Osteocyte (in vitro differentiated cells): ENCODE measurements around the gene PKD2L1. TPM values are rescaled to one million over a fixed set of nuclear protein-coding genes. Genes with fewer than 3 reads are reported as not detected.
"Not testable (repeated sequence)": the region's sequence is repeated elsewhere in the genome, so short reads cannot be mapped to it uniquely, and the experiment has no call there.

Experiments used
- DNase-seq: peaks from one replicate; pipeline ENCODE4 v3.0.0; 2021; ENCODE audit warnings: mixed read lengths; ENCODE audit not compliant: unreplicated experiment; ENCODE audit errors: extremely low spot score
- H3K27ac Mint-ChIP-seq: one replicate; pipeline ENCODE4 v1.8.0; 2021; ENCODE audit warnings: mild to moderate bottlenecking, mixed read lengths; ENCODE audit not compliant: unreplicated experiment
- H3K27me3 Mint-ChIP-seq: one replicate; pipeline ENCODE4 v1.8.0; 2021; ENCODE audit warnings: mixed read lengths; ENCODE audit not compliant: unreplicated experiment
- H3K36me3 Mint-ChIP-seq: one replicate; pipeline ENCODE4 v1.8.0; 2021; ENCODE audit warnings: mixed read lengths; ENCODE audit not compliant: unreplicated experiment
- H3K4me1 Mint-ChIP-seq: one replicate; pipeline ENCODE4 v1.8.0; 2021; ENCODE audit warnings: mixed read lengths; ENCODE audit not compliant: unreplicated experiment
- H3K4me3 Mint-ChIP-seq: one replicate; pipeline ENCODE4 v1.8.0; 2021; ENCODE audit warnings: mild to moderate bottlenecking, moderate library complexity, mixed read lengths; ENCODE audit not compliant: unreplicated experiment
- H3K9me3 Mint-ChIP-seq: one replicate; pipeline ENCODE4 v1.8.0; 2021; ENCODE audit warnings: mixed read lengths; ENCODE audit not compliant: unreplicated experiment
- long read RNA-seq: library from polyadenylated mRNA; unstranded; transcript quantifications from one replicate; pipeline ENCODE4 v2.0.0, GENCODE V29; 2021
- total RNA-seq: library from RNA; stranded (reverse); gene quantifications from 2 replicates; pipeline ENCODE4 v1.2.1, GENCODE V29; 2021
- TF ChIP-seq, protein P1 (sequence below): fragments of 200-600 bp; sonication (generic); IDR thresholded peaks from 2 replicates; pipeline ENCODE4 v1.5.0; 2021; ENCODE audit warnings: antibody characterized with exemption, mild to moderate bottlenecking, moderate library complexity

The PKD2L1 gene
- total RNA-seq: not detected in 2 replicates
- long read RNA-seq: 0 reads

DNA sequence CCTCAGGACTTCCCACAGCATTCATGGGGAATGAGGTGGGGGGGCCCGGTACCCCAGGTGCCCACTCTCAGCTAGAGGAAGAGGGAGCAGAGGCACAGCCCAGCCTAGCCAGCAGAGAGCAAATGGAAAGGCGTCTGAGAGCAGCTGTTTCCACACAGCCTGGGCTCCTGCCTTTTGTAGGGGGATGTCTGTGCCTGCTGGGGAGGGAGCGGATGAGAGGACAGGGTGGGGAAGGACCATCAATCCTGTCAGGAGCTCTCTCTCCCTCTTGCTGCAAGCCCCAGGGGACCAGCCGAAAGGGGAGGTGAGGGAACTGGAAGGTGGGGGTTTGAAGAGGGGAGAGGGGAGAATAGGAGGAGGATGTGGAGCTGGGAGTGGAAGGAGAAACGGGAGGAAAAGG is at the start of gene PKD2L1:
PKD2L1 (minus strand) TSS at position 150 of the 400 bp plus-strand sequence; CDS start at position 25, 125 bp downstream.
- Mint-ChIP-seq H3K4me3 (no peak within 1 kb of the TSS), H3K27me3 (peaks cover 93% of the 10 kb centered on the region)

DNA sequence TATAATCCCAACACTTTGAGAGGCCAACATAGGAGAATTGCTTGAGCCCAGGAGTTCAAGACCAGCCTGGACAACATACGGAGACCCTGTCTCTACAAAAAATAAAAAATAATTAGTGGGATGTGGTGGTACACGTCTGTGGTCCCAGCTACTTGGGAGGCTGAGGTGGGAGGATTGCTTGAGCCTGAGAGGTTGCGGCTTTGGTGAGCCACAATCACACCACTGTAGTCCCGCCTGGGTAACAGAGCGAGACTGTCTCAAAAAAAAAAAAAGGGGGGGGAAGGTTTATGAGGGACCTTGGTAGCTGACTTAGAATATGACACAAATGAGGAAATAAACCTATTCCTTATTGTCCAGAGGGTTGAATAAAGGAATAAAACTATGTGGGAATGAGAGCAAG is 47.8 kb upstream of the PKD2L1 start:
- no peak overlapping the region for H3K27ac Mint-ChIP-seq
- no peaks in the 10 kb centered on the region for H3K9me3 Mint-ChIP-seq
- no peak overlapping the region for H3K4me3 Mint-ChIP-seq
- no peak for DNase-seq
- TF ChIP-seq, protein P1, sequence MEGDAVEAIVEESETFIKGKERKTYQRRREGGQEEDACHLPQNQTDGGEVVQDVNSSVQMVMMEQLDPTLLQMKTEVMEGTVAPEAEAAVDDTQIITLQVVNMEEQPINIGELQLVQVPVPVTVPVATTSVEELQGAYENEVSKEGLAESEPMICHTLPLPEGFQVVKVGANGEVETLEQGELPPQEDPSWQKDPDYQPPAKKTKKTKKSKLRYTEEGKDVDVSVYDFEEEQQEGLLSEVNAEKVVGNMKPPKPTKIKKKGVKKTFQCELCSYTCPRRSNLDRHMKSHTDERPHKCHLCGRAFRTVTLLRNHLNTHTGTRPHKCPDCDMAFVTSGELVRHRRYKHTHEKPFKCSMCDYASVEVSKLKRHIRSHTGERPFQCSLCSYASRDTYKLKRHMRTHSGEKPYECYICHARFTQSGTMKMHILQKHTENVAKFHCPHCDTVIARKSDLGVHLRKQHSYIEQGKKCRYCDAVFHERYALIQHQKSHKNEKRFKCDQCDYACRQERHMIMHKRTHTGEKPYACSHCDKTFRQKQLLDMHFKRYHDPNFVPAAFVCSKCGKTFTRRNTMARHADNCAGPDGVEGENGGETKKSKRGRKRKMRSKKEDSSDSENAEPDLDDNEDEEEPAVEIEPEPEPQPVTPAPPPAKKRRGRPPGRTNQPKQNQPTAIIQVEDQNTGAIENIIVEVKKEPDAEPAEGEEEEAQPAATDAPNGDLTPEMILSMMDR: no peak
- peaks cover 18% of the 10 kb centered on the region for H3K36me3 Mint-ChIP-seq
- no peaks in the 10 kb centered on the region for H3K4me1 Mint-ChIP-seq
- H3K27me3 Mint-ChIP-seq: no peaks in the 10 kb centered on the region

More for the DNA sequence above, at the start of gene PKD2L1:
- no peak within 1 kb of the TSS for H3K27ac Mint-ChIP-seq
- no peaks in the 10 kb centered on the region for H3K4me1 Mint-ChIP-seq
- no peaks in the 10 kb centered on the region for H3K9me3 Mint-ChIP-seq
- no peaks in the 10 kb centered on the region for H3K36me3 Mint-ChIP-seq
- DNase-seq: no peak
- TF ChIP-seq, protein P1: no peak

DNA sequence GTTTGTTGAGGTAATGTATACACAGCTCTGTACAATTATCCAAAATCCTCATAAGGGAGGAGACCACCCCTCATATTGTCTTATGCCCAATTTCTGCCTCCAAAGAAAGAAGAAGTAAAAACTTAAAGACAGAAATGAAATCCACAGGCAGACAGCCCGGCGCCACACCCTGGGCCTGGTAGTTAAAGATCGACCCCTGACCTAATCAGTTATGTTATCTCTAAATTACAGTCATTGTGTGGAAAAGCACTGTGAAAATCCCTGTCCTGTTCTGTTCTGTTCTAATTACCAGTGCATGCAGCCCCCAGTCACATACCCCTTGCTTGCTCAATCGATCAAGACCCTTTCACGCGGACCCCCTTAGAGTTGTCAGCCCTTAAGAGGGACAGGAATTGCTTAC is 46.6 kb upstream of the PKD2L1 start:
- H3K4me1 Mint-ChIP-seq, H3K4me3 Mint-ChIP-seq, H3K9me3 Mint-ChIP-seq, H3K27ac Mint-ChIP-seq, DNase-seq, H3K27me3 Mint-ChIP-seq, H3K36me3 Mint-ChIP-seq: not testable (repeated sequence)

DNA sequence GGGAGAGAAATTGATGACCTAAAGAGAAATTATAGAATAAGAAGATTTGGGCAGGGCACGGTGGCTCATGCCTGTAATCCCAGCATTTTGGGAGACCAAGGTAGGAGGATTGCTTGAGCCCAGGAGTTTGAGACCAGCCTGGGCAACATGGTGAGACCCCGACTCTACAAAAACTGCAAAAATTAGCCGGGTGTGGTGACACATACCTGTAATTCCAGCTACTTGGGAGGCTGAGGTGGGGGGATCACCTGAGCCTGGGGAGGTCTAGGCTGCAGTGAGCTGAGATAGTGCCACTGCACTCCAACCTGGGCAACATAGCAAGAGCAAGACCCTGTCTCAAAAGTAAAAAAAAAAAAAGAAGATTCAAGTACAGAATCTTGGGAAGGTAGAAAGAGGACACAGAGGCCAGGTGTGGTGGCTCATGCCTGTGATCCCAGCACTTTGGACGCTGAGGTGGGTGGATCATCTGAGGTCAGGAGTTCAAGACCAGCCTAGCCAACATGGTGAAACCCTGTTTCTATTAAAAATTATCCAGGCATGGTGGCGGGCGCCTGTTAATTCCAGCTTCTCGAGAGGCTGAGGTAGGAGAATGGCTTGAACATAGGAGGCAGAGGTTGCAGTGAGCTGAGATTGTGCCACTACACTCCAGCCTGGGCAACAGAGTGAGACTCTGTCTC is 44.8 kb upstream of the PKD2L1 start:
- not testable (repeated sequence) for H3K27me3 Mint-ChIP-seq, H3K9me3 Mint-ChIP-seq, DNase-seq, H3K36me3 Mint-ChIP-seq, H3K27ac Mint-ChIP-seq, H3K4me3 Mint-ChIP-seq
- H3K4me1 Mint-ChIP-seq: peaks cover 15% of the 10 kb centered on the region

DNA sequence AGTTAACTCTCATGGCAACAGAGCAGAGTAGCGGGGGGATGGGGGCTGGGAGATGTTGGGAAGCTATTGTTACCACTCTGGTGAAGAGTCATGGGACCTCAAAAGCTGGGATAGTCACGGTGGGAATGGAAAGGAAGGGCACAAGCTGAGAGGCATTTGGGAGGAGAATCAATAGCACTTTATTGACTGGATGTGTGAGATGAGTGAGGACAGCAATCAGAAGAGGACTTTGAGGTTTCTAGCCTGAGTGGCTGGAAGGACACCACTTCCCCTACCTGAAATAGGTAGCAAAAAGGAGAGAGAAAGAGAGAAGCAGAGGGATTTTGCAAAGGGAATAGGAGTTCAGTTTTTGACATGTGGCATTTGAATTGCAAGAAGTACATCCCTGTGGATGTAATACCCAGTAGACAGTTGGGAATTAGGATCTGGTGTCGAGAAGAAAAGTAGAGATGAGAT is 44.2 kb upstream of the PKD2L1 start:
- Mint-ChIP-seq H3K27ac (no peak overlapping the region), H3K9me3 (no peaks in the 10 kb centered on the region), H3K27me3 (no peaks in the 10 kb centered on the region)

More for the DNA sequence above, 44.2 kb upstream of the PKD2L1 start:
- Mint-ChIP-seq H3K4me3 (no peak overlapping the region), H3K36me3 (no peaks in the 10 kb centered on the region), H3K4me1 (peaks cover 15% of the 10 kb centered on the region)
- no peak for DNase-seq
- TF ChIP-seq, protein P1: no peak
